Activated T-cell treated with anti-CD3 and anti-CD28 coated beads, Interleukin-2, amount 50 U/mL, for 1 hour (primary cell): ENCODE measurements around the gene SERPINC1.
"Not testable (repeated sequence)": the region's sequence is repeated elsewhere in the genome, so short reads cannot be mapped to it uniquely, and the experiment has no call there.

Experiments used
- DNase-seq: peaks from one replicate; pipeline ENCODE4 v3.0.0-alpha.2; 2020

SERPINC1 gene

DNA sequence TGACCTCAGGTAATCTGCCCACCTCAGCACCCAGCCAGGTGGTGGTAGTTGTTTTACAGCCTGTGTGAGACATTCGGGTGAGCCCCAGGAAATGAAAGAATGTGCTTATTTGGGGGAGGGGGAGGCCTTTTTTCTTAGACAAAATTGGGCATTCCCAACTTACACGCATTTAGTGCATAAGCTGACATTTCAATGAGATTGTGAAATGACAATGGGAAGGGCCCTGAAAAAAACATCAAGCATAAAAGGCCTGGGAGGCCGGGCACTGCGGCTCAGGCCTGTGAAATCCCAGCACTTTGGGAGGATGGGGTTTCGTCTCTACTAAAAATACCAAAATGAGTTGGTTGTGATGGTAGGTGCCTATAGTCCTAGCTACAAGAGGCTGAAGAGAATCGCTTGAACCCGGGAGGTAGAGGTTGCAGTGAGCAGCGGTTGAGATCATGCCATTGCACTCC is 54.3 kb downstream of the SERPINC1 start:
- DNase-seq, result no peak

DNA sequence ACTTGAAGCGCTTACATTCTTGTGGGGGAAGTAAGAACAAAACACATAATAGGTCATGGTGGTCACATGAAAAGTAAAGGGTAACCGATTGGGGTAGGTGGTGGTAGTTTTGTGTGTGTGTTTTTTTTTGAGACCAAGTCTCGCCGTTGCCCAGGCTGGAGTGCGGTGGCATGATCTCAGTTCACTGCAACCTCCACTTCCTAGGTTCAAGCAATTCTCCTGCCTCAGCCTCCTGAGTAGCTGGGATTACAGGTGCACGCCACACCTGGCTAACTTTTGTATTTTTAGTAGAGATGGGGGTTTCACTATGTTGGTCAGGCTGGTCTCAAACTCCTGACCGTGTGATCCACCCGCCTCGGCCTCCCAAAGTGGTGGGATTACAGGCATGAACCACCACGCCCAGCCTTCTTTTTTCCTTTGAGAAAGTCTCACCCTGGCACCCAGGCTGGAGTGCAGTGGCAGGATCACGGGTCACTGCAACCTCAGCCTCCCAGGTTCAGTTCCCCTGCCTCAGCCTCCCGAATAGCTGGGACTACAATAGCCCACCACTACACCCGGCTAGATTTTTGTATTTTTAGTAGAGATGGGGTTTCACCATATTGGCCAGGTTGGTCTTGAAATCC is 54.9 kb downstream of the SERPINC1 start:
- not testable (repeated sequence) for DNase-seq

DNA sequence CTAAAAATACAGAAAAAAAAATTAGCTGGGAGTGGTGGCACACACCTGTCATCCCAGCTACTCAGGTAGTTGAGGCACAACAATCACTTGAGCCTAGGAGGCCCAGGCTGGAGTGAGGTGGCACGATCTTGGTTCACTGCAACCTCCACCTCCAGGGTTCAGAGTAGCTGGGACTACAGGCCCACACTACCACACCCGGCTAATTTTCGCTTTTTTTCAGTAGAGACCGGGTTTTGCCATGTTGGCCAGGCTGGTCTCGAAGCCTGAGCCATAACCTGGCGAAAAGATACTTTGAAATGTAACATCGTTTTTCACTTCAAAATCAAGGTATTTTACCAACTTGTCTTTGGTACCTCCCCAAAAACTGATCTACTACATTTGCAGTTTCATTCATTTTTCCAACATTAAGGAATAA is 55.4 kb downstream of the SERPINC1 start:
- DNase-seq, result no peak

DNA sequence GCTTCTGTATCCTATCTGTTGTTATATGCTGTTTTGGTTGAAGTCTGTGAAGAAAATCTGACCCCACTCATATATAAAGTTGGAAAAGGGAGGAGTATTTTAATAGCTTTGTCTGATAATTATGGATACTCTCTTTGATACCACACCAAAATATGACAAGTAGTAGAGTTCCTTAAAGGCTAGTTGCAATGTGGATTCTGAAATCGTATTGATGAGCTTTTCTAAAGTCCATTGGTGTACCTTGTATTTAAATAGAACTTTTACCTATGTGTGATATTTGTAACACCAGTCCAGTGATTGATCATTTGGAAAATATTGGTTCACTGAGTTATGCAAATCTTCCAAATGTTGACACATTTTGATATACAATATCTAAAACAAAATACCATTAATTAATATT is 57.1 kb downstream of the SERPINC1 start:
- DNase-seq, result no peak

DNA sequence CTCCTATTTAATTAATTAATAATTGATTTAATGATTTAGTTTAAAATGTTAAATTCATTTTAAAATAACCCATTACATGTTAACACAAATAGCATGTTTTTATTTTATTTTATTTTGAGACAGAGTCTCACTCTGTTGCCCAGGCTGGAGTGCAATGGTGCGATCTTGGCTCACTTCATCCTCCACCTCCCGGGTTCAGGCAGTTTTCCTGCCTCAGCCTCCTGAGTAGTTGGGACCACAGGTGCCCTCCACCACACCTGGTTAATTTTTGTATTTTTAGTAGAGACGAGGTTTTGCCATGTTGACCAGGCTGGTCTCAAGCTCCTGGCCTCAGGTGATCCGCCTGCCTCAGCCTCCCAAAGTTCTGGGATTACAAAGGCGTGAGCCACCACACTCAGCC is 57.6 kb downstream of the SERPINC1 start:
- not testable (repeated sequence) for DNase-seq

DNA sequence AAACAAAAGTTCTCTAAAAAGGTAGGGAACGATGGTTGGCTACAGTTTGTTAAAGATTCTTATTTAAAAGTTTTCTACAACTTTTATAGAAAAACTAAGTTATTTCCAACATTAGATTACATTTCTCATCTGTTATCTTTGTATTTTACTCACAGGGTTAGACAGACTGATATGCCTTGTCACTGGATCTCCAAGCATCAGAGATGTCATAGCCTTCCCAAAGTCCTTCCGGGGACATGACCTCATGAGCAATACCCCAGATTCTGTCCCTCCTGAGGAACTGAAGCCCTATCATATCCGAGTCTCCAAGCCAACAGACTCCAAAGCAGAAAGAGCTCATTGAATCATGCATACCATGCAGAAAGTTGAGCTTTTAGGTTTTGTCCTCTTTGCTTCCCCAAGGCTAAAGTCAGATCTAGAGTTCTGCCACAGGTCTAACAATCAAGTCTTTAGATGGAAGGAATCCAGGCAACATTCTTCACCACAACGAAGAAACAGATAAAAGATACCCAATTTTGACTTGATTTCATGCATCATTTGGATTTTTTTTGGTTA is 59.7 kb downstream of the SERPINC1 start:
- DNase-seq, result no peak

DNA sequence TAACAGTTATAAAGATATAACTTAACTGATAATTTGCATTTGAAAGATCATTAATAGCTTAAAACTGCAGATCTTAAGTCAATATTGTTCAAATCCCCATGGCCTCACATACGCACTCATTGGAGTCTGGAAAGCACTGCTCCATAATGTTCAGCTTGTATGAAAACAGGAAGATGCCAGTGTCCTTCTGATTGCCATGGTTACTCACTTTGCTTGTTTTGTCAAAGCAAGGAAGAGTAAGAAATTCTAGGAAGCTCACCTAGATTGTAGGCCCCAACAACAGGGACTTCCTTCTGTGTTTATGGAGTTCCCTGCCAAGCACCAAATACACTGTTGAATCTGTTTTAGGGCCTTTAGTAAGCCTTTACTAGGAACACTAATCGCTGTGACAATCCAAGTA is 60.2 kb downstream of the SERPINC1 start:
- DNase-seq, result no peak

DNA sequence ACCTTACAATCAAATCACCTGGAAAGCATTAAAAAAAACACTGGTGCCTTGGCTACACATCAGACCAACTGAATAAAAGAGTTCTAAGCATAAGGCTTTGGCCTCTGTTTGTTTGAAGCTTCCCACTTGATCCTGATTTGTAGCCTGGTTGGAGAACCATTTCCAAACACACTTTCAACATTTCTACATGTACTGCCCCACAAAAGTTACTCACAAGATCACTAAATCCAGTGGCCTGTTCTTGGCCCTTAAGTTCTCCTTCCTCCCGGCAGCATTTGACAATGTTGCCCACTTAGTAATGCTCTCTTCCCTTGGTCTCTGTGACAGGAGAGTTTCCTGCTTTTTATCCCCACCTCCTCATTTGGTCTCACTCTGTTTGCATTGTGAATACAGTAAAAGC is 61.1 kb downstream of the SERPINC1 start:
- DNase-seq, result no peak
